ENCODE data around the gene PHF24. TPM values are rescaled to one million over a fixed set of nuclear protein-coding genes. Genes with fewer than 3 reads are reported as not detected.

The PHF24 gene
- polyA plus RNA-seq, 1 donor (not counting 4 experiments of a cell fraction or from before 2014, with no cell fraction given), result 0.04 TPM

DNA sequence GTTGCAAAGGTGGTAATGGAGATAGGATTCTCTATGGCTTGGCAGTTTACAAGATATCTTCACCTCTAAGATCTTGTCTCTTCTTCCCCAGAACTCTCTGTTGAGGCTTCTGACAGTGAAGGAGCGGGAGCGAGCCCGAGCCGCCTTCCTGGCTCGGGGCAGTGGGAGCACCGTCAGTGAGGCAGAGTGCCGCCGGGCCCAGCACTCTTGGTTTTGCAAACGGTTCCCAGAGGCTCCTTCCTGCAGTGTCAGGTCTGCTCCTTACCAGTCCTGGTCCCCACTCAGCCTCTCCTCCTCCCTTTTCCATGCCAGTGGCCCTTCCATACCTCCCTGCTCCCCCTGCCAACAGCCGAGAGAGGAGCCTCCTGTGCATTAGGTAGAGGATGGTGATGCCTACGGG is 18.9 kb downstream of the PHF24 start:
- no peak overlapping the region for H3K27ac ChIP-seq (ENCODE audit: control insufficient read depth, insufficient read depth, low read length)
- H3K4me1 ChIP-seq (ENCODE audit: control insufficient read depth, extremely low read depth, insufficient read depth, low read length), result no peaks in the 10 kb centered on the region
- H3K4me2 ChIP-seq (ENCODE audit: control insufficient read depth, extremely low read depth, insufficient read depth, low read depth, low read length), result no peak overlapping the region
- no peaks in the 10 kb centered on the region for H3K9me3 ChIP-seq (ENCODE audit: control insufficient read depth, low read depth, low read length)
- no peaks in the 10 kb centered on the region for H3K9me1 ChIP-seq (ENCODE audit: control insufficient read depth, extremely low read depth, insufficient read depth, low read length)
- no peaks in the 10 kb centered on the region for H4K20me1 ChIP-seq (ENCODE audit: control insufficient read depth, extremely low read depth, insufficient read depth, low read length)
- H3K27me3 ChIP-seq (ENCODE audit: control insufficient read depth, extremely low read depth, insufficient read depth, low read length), result peaks cover 11% of the 10 kb centered on the region
- FAIRE-seq (no peak), DNase-seq (ENCODE audit: low read depth, low spot score) (no peak)
- dilution Hi-C loops (cut with MboI; ENCODE audit: extremely low pct_ligation_motif_present, low sequenced_read_pairs), result no loop called here
- H2AFZ ChIP-seq (ENCODE audit: control insufficient read depth, low read length), result no peak overlapping the region
- no peaks in the 10 kb centered on the region for H3K79me2 ChIP-seq (ENCODE audit: control insufficient read depth, insufficient read depth, low read length)
- H3K4me3 ChIP-seq (ENCODE audit: control insufficient read depth in 2 of 3, extremely low read depth in 1 of 3, insufficient read depth in 2 of 3, low read depth in 1 of 3, low read length in 3 of 3), result no peak overlapping the region
- TF ChIP-seq, protein P1, sequence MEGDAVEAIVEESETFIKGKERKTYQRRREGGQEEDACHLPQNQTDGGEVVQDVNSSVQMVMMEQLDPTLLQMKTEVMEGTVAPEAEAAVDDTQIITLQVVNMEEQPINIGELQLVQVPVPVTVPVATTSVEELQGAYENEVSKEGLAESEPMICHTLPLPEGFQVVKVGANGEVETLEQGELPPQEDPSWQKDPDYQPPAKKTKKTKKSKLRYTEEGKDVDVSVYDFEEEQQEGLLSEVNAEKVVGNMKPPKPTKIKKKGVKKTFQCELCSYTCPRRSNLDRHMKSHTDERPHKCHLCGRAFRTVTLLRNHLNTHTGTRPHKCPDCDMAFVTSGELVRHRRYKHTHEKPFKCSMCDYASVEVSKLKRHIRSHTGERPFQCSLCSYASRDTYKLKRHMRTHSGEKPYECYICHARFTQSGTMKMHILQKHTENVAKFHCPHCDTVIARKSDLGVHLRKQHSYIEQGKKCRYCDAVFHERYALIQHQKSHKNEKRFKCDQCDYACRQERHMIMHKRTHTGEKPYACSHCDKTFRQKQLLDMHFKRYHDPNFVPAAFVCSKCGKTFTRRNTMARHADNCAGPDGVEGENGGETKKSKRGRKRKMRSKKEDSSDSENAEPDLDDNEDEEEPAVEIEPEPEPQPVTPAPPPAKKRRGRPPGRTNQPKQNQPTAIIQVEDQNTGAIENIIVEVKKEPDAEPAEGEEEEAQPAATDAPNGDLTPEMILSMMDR (optimal IDR thresholded peaks at IDR 0.05 in 1 of 3, IDR thresholded peaks at IDR 0.05 in 1 of 3, conservative IDR thresholded peaks at IDR 0.05 in 1 of 3; ENCODE audit: extremely low read depth in 1 of 3, insufficient read depth in 2 of 3, low read length in 3 of 3), result no peak
- TF ChIP-seq EZH2 (IDR thresholded peaks at IDR 0.05; ENCODE audit: low read length), result no peak
- no peak overlapping the region for H3K9ac ChIP-seq (ENCODE audit: control insufficient read depth, extremely low read depth, insufficient read depth, low read length)
- no peaks in the 10 kb centered on the region for H3K36me3 ChIP-seq (ENCODE audit: control insufficient read depth in 2 of 2, extremely low read depth in 1 of 2, insufficient read depth in 2 of 2, low read length in 2 of 2)

DNA sequence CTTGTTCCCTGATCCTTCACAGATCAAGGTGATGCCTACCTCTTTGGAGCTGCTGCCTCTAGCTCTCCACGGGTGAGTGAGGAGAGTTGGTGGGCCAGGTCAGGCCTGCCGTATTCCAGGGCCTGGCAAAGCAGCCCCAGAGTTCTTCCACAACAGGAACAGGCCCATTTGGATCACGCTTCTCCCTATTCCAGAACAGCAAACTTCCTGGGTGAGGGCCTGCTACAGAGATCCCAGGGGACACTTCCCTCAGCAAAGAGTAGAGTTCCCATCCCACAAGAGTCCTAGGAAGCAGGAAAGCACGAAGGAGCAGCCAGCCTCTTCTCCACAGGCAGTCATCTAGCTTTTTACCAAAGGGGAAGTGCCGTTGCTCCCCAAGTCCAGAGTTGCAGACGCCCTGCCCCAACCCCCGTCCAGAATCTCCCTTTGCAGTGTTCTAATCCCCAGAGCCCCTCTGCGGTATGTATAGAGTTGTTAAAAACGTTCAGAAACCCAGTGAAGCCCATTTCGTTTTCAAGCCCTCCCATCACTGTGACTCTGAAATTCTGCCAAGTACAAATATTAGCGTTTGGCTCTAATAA is 22.2 kb downstream of the PHF24 start:
- no peaks in the 10 kb centered on the region for H3K36me3 ChIP-seq (ENCODE audit: control insufficient read depth in 2 of 2, extremely low read depth in 1 of 2, insufficient read depth in 2 of 2, low read length in 2 of 2)
- no peaks in the 10 kb centered on the region for H4K20me1 ChIP-seq (ENCODE audit: control insufficient read depth, extremely low read depth, insufficient read depth, low read length)
- peaks cover 11% of the 10 kb centered on the region for H3K27me3 ChIP-seq (ENCODE audit: control insufficient read depth, extremely low read depth, insufficient read depth, low read length)
- H3K4me1 ChIP-seq (ENCODE audit: control insufficient read depth, extremely low read depth, insufficient read depth, low read length), result no peaks in the 10 kb centered on the region
- DNase-seq (ENCODE audit: low read depth, low spot score), result no peak
- H3K4me3 ChIP-seq (ENCODE audit: control insufficient read depth in 2 of 3, extremely low read depth in 1 of 3, insufficient read depth in 2 of 3, low read depth in 1 of 3, low read length in 3 of 3), result no peak overlapping the region
- no peak for FAIRE-seq
- H3K9ac ChIP-seq (ENCODE audit: control insufficient read depth, extremely low read depth, insufficient read depth, low read length), result no peak overlapping the region
- H3K79me2 ChIP-seq (ENCODE audit: control insufficient read depth, insufficient read depth, low read length), result no peaks in the 10 kb centered on the region
- no peak overlapping the region for H3K27ac ChIP-seq (ENCODE audit: control insufficient read depth, insufficient read depth, low read length)
- no peak overlapping the region for H2AFZ ChIP-seq (ENCODE audit: control insufficient read depth, low read length)
- dilution Hi-C loops (cut with MboI; ENCODE audit: extremely low pct_ligation_motif_present, low sequenced_read_pairs), result no loop called here
- H3K9me3 ChIP-seq (ENCODE audit: control insufficient read depth, low read depth, low read length), result no peaks in the 10 kb centered on the region
- TF ChIP-seq, protein P1 (optimal IDR thresholded peaks at IDR 0.05 in 1 of 3, IDR thresholded peaks at IDR 0.05 in 1 of 3, conservative IDR thresholded peaks at IDR 0.05 in 1 of 3; ENCODE audit: extremely low read depth in 1 of 3, insufficient read depth in 2 of 3, low read length in 3 of 3), result no peak
- no peak for TF ChIP-seq EZH2 (IDR thresholded peaks at IDR 0.05; ENCODE audit: low read length)
- no peaks in the 10 kb centered on the region for H3K9me1 ChIP-seq (ENCODE audit: control insufficient read depth, extremely low read depth, insufficient read depth, low read length)
- H3K4me2 ChIP-seq (ENCODE audit: control insufficient read depth, extremely low read depth, insufficient read depth, low read depth, low read length), result no peak overlapping the region

All from keratinocyte (primary cell).